22Rv1 (cell line): ENCODE results near the gene PPP6R3.

Experiments
- ZFX ChIP-seq: fragments of 450-650 bp; IDR thresholded peaks from 2 replicates; pipeline ENCODE4 v1.6.1; 2017; ENCODE audit warnings: antibody characterized with exemption, borderline replicate concordance
- TF ChIP-seq, protein P1 (sequence below): fragments of 450-650 bp; IDR thresholded peaks from 2 replicates; pipeline ENCODE4 v1.5.1; 2017; ENCODE audit warnings: mild to moderate bottlenecking

DNA sequence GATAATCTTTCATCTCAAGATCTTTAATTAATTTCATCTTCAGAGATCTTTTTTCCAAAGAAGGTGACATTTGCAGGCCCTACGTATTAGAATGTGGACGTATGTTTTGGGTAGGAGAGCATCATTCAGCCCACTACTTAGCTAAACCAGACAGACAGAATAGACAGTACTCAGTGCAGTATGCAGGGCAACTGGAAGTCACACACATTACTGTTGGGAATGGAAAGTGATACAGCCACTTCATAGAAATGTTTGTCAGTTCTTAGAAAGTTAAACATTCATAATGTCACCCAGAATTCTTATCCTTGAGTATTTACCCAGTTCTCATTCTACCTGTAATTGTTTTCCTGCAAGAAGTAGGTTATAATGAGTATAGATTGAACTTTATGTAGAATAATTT lies 102.9 kb downstream of the PPP6R3 start:
- TF ChIP-seq, protein P1, sequence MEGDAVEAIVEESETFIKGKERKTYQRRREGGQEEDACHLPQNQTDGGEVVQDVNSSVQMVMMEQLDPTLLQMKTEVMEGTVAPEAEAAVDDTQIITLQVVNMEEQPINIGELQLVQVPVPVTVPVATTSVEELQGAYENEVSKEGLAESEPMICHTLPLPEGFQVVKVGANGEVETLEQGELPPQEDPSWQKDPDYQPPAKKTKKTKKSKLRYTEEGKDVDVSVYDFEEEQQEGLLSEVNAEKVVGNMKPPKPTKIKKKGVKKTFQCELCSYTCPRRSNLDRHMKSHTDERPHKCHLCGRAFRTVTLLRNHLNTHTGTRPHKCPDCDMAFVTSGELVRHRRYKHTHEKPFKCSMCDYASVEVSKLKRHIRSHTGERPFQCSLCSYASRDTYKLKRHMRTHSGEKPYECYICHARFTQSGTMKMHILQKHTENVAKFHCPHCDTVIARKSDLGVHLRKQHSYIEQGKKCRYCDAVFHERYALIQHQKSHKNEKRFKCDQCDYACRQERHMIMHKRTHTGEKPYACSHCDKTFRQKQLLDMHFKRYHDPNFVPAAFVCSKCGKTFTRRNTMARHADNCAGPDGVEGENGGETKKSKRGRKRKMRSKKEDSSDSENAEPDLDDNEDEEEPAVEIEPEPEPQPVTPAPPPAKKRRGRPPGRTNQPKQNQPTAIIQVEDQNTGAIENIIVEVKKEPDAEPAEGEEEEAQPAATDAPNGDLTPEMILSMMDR = no peak
- TF ChIP-seq ZFX = no peak
